GM21367 (cell line): ENCODE data around the gene KCNAB1.
A peak's percentile ranks its signal among the peaks of the same experiment; 100 is the strongest.

Source experiments
- ATAC-seq: cut with Tn5 transposase; IDR thresholded peaks from one replicate; pipeline ENCODE4 v1.9.1; 2021; ENCODE audit not compliant: unreplicated experiment

Gene KCNAB1

GRCh38 chr3:156433138-156433537 lies 312.8 kb downstream of the KCNAB1 start:
- ATAC-seq: no peak

GRCh38 chr3:156433910-156434309 lies 313.5 kb downstream of the KCNAB1 start:
- no peak for ATAC-seq

- ATAC-seq: no peak
Observed at GRCh38 chr3:156434921-156435320, 314.5 kb downstream of the KCNAB1 start.

- no peak for ATAC-seq
Observed at GRCh38 chr3:156443079-156443478, 322.7 kb downstream of the KCNAB1 start.

GRCh38 chr3:156445117-156446090 lies 325.0 kb downstream of the KCNAB1 start:
- ATAC-seq: no peak

DNA sequence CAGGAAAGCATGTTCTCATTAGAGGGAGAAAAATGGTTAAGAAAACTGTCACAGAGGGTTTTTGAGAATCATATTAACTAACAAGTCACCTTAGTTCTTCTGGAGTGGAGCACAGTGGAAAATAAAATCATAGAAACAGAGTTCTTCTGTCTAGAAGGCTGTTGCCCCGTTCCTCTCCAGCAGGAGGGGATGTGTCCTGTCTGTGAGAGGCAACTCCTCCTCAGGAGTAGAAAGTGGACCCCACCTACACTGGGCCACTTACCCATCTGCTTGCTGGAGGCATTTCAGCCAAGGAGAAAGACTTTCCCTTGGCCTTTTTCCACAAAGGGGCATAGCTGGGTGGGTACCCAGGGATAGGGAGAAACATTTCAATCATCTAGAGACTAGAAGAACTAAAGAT lies 327.9 kb downstream of the KCNAB1 start:
- ATAC-seq: peak; percentile 79

DNA sequence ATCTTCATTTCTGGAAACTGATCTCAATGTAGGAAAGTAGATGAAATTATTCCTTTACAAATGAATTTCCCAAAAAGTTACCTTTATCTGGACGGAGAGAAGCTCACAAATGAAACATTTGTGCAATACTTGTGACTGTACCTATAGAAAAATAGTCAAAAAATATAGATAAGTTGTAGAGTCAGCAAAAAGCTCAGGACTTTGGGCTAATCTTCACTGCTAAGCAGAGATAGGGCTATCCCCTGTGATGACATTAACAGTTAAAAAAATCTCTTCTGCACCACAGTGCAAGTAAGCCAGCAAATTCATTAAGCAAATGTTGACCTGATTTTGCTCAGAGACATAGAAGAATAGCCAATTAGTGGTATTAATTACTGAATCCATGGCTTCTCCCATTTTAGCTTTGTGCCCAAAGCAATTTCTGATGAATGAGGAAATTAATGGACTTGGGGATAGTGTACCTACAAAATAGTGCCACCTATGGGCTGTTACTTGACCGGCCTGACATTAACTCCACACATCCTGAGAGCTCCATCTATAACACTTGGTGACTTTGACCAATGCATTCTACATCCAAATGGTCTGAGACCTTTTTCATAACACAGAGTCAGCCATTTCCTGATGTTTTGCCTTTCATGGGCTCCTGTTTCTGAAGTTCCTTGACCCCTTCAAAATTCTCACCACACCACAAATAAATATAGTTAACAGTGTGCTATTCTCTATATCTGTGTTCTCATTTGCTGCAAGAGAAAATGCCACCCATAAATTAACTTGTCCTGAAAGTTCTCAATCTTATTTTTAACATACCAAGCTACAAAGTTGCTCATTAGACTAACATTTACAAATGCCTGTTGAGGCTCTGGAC lies 329.6 kb downstream of the KCNAB1 start:
- peak; percentile 57 for ATAC-seq

GRCh38 chr3:156455839-156456238 lies 335.5 kb downstream of the KCNAB1 start:
- no peak for ATAC-seq

DNA sequence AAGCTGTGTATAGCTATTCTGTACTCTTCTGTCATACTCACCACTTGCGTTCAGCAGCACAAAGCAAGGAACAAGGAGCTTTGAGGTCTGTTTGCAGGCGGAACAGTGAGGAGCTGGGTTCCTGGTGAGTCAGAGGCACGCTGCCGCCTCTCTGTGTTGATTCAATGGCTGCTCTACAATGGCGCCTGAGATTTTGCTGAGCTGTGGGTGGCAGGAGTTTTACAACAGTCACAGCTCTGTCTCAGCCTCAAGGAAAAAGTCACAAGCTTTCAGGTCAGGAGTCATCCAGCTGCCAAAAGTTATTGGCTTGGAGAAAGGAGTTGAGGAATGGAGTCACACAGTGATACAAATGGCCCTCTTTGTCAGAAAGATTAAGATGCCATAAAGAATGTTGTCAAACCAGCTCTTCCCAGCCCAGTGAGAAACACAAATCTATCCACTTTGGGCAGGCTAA lies 336.4 kb downstream of the KCNAB1 start:
- no peak for ATAC-seq

- no peak for ATAC-seq
Observed at GRCh38 chr3:156459434-156459833, 339.1 kb downstream of the KCNAB1 start.

- ATAC-seq: peak; percentile 81
Observed at GRCh38 chr3:156460206-156460611, 339.8 kb downstream of the KCNAB1 start.

DNA sequence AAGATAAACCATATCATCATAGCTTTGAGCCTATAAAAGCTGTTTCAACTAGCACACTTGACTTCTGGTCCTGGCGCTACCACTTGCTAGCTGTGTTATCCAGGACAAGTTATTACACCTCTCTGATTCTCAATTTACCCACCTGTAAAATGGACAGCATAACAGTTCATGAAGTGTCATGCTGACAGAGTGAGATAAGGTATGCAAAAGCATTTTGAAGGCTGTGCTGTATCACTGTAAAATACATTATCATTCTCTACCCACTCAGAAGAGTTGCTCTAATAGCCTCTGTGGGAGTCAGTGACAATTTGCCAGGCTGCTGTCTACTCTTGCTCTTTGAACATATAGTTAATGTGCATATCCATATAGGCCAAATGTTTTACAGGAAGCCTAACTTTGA lies 341.5 kb downstream of the KCNAB1 start:
- no peak for ATAC-seq

- no peak for ATAC-seq
Observed at GRCh38 chr3:156463123-156463522, 342.7 kb downstream of the KCNAB1 start.

GRCh38 chr3:156465194-156465593 lies 344.8 kb downstream of the KCNAB1 start:
- no peak for ATAC-seq

- ATAC-seq: no peak
Observed at GRCh38 chr3:156469456-156469855, 349.1 kb downstream of the KCNAB1 start.

- ATAC-seq: no peak
Observed at GRCh38 chr3:156471431-156471830, 351.1 kb downstream of the KCNAB1 start.

DNA sequence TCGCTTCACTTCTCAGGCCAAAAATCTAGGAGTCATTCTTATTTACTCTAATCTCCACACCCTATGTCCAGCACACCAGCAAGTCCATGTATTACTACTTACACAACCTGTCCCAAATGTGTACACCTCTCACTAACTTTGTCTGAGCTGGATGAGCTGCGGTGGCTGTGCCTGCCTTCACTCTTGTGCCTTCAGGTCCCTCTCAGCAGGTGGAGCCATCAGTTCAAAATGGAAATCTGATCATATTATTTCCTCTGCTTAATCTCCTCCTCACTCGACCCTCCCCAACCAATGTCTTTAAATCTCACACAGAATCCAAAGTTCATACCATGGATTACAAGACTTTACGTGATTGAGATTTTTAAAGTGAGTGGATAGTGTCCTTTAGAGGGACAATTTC lies 351.8 kb downstream of the KCNAB1 start:
- ATAC-seq: no peak

GRCh38 chr3:156472684-156473083 lies 352.3 kb downstream of the KCNAB1 start:
- no peak for ATAC-seq

DNA sequence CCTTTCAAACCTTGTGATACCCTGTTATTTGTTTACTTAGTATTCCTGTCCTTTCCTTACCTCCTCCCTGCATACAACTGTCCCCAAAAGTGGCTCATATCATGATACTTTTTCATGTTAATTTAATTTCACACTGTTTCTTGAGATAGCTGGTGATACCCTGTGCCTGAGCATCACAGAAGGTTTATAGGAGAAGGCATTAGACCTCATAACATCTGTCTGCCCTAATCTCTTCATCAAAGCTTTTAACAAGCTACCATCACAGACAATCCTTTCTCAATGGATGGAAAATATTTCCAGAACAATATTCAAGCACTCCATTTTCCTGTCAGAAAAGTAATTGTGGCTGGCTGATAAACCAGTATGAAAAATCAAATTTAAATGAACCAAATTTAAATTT lies 353.0 kb downstream of the KCNAB1 start:
- ATAC-seq: no peak

DNA sequence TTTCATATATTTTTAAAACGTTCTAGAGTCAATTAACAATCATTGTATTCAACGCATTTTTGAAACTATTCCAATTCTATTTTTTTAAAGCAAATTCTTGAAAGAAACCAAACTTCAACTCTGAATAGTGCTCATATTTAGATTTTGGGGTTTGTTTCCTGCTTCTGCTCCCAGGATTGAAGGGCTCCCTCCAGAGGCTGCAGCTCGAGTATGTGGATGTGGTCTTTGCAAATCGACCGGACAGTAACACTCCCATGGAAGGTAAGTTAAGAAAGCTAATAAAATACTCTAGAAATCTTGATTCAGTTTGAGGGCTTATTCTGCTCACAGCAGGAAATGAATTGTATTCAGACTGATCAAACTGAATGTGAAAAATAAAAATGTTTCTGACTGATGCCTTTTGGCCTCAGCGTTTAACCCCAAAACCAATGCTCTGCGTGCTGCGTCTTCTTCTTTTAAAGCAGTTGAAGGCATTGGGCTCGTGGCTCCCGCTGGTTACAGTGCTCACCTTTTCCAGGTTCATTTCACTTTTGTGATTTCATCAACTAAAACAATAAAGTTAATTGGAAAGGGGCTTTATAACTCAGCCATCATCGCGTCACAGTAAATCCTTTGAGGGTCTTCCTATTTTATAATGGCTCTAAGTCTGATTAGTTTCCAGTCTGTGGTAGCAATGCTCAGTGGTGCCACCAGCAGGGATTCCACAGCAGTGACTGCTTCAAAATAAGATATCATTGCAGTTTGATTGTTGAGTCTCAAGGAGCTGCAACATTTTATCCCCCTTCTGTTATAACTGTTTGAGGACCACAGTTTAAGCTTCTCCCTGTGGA lies 354.4 kb downstream of the KCNAB1 start:
- no peak for ATAC-seq

GRCh38 chr3:156477323-156477722 lies 356.9 kb downstream of the KCNAB1 start:
- ATAC-seq: no peak
